Small intestine (tissue), 7 donors: Measurements from ENCODE around the gene PLSCR1. TPM values are rescaled to one million over a fixed set of nuclear protein-coding genes. Genes with fewer than 3 reads are reported as not detected.

Experiments
- DNase-seq, 2 donors: peaks; one replicate each; pipeline versions ENCODE4 v3.0.0 to v3.0.0-alpha.2; 2013
- FAIRE-seq: peaks from 2 replicates; lab custom pipeline; 2012; peaks lifted over from hg19 to GRCh38; lab: Jason Lieb, UNC
- H3K27ac ChIP-seq, 3 donors: one replicate each; pipeline ENCODE4 v1.5.1; 2013; ENCODE audit warnings: low read length in 2 of 3, mild to moderate bottlenecking in 2 of 3, control low read depth in 1 of 3, inconsistent platforms in 1 of 3, low read depth in 1 of 3, moderate library complexity in 1 of 3
- H3K27me3 ChIP-seq, 3 donors: one replicate each; pipeline ENCODE4 v1.6.1; 2013; ENCODE audit warnings: low read length in 3 of 3, inconsistent platforms in 1 of 3; ENCODE audit not compliant: control insufficient read depth in 3 of 3, insufficient read depth in 3 of 3
- H3K36me3 ChIP-seq, 3 donors: one replicate each; pipeline ENCODE4 v1.6.1; 2013; ENCODE audit warnings: low read length in 3 of 3, inconsistent platforms in 1 of 3, low read depth in 1 of 3, mild to moderate bottlenecking in 1 of 3, moderate library complexity in 1 of 3; ENCODE audit not compliant: control insufficient read depth in 3 of 3, insufficient read depth in 2 of 3
- H3K4me1 ChIP-seq, 3 donors: one replicate each; pipeline ENCODE4 v1.6.1; 2013; ENCODE audit warnings: low read length in 2 of 3, inconsistent platforms in 1 of 3, low read depth in 1 of 3, mild to moderate bottlenecking in 1 of 3, moderate library complexity in 1 of 3; ENCODE audit not compliant: control insufficient read depth in 3 of 3, insufficient read depth in 2 of 3
- H3K4me3 ChIP-seq, 3 donors: one replicate each; pipeline ENCODE4 v1.5.1; 2013; ENCODE audit warnings: low read length in 3 of 3, control low read depth in 1 of 3, inconsistent platforms in 1 of 3, low read depth in 1 of 3, mild to moderate bottlenecking in 1 of 3, moderate library complexity in 1 of 3
- H3K9me3 ChIP-seq, 2 donors: one replicate each; pipeline ENCODE4 v1.6.1; 2013; ENCODE audit warnings: low read depth in 1 of 2, low read length in 1 of 2; ENCODE audit not compliant: control insufficient read depth in 2 of 2, insufficient read depth in 1 of 2
- WGBS, 3 donors: extraction: QIAGEN DNeasy Blood & Tissue Kit; methylation state at CpG; one replicate each; pipeline ENCODE4 v1.1.7; 2013; 5-methylcytosine and 5-hydroxymethylcytosine counted together
- polyA plus RNA-seq, 4 donors: library from polyadenylated mRNA; stranded (reverse) in 3 of 4; unstranded in 1 of 4; fragments of 200-250 nt in 3 of 4; fragments of 120-200 nt in 1 of 4; gene quantifications; one replicate each; pipeline versions ENCODE4 v1.2.1 to v1.2.3, GENCODE V29; 2013
- donor health status: healthy with polysubstance abuse.
- donor health status: control.
- donor health status: control.
- donor health status: Bipolar disorder and iron deficiency.
- donor health status: healthy.

PLSCR1 gene
- polyA plus RNA-seq, 4 donors: 37.6 to 92.5 (median 56.0) TPM

- Histone ChIP-seq H3K27ac (no peak overlapping the region), H3K36me3 (peaks cover 5 to 10% (median 8%) of the 10 kb centered on the region in 3 donors), H3K27me3 (no peaks in the 10 kb centered on the region), H3K4me3 (no peak overlapping the region), H3K9me3 (peaks cover 0 to under 1% of the 10 kb centered on the region in 2 donors), H3K4me1 (peaks cover under 1 to 22% (median 3%) of the 10 kb centered on the region in 3 donors)
- DNase-seq (no peak), FAIRE-seq (no peak)
These were observed 24.6 kb downstream of the PLSCR1 start for GRCh38 chr3:146519810-146520209.

- peak overlapping the region in 2 of 3 donors; percentile 7 to 60 for H3K27ac ChIP-seq
- peaks cover 0 to 4% of the 10 kb centered on the region in 2 donors for H3K9me3 ChIP-seq
- DNase-seq (peak; percentile 61 to 63), FAIRE-seq (no peak)
- H3K4me1 ChIP-seq: peaks cover 0 to 19% (median 0%) of the 10 kb centered on the region in 3 donors
- WGBS, 3 donors: 57 to 76% (median 66%) methylated on average over 4 of the region's 4 CpGs
- peaks cover 2 to 13% (median 7%) of the 10 kb centered on the region in 3 donors for H3K36me3 ChIP-seq
- H3K27me3 ChIP-seq: no peaks in the 10 kb centered on the region
- no peak overlapping the region for H3K4me3 ChIP-seq
These were observed 26.5 kb downstream of the PLSCR1 start for GRCh38 chr3:146517684-146518435.

- no peak for FAIRE-seq
- WGBS, 3 donors: 84 to 90% (median 88%) methylated on average over 2 of the region's 2 CpGs
- no peak for DNase-seq
- Histone ChIP-seq H3K9me3 (peaks cover 0 to 4% of the 10 kb centered on the region in 2 donors), H3K27me3 (no peaks in the 10 kb centered on the region), H3K4me1 (peaks cover 0 to 33% (median 0%) of the 10 kb centered on the region in 3 donors), H3K4me3 (no peak overlapping the region), H3K36me3 (peaks cover 0 to 9% (median 4%) of the 10 kb centered on the region in 3 donors), H3K27ac (peak overlapping the region in 2 of 3 donors; percentile 3 to 41)
These were observed 30.9 kb downstream of the PLSCR1 start for GRCh38 chr3:146513386-146514051.

GRCh38 chr3:146511402-146512134 is 32.8 kb downstream of the PLSCR1 start:
- Histone ChIP-seq H3K27ac (peak overlapping the region in 1 of 3 donors; percentile 89), H3K4me1 (peaks cover 0 to 35% (median 4%) of the 10 kb centered on the region in 3 donors), H3K36me3 (peaks cover 0 to 9% (median 3%) of the 10 kb centered on the region in 3 donors), H3K27me3 (no peaks in the 10 kb centered on the region), H3K9me3 (peaks cover 0 to 4% of the 10 kb centered on the region in 2 donors), H3K4me3 (no peak overlapping the region)
- DNase-seq: peak; percentile 53 to 89
- FAIRE-seq: no peak
- 25 to 45% (median 41%) methylated on average over 3 of the region's 3 CpGs for WGBS, 3 donors

- Histone ChIP-seq H3K27ac (peak overlapping the region in 2 of 3 donors; percentile 59 to 77), H3K9me3 (no peaks in the 10 kb centered on the region), H3K27me3 (no peaks in the 10 kb centered on the region), H3K4me1 (peaks cover 0 to 38% (median 4%) of the 10 kb centered on the region in 3 donors), H3K4me3 (no peak overlapping the region), H3K36me3 (no peaks in the 10 kb centered on the region)
- 93 to 96% (median 96%) methylated on average over 1 of the region's 1 CpG for WGBS, 3 donors
- FAIRE-seq (no peak), DNase-seq (no peak)
These were observed 36.9 kb downstream of the PLSCR1 start for GRCh38 chr3:146507331-146508120.

- Histone ChIP-seq H3K36me3 (no peaks in the 10 kb centered on the region), H3K27me3 (no peaks in the 10 kb centered on the region), H3K9me3 (no peaks in the 10 kb centered on the region), H3K4me1 (peaks cover 0 to 24% (median 4%) of the 10 kb centered on the region in 3 donors), H3K4me3 (no peak overlapping the region), H3K27ac (no peak overlapping the region)
- FAIRE-seq: no peak
- 72 to 97% (median 86%) methylated on average over 1 of the region's 1 CpG for WGBS, 3 donors
- DNase-seq: no peak
These were observed 38.9 kb downstream of the PLSCR1 start for GRCh38 chr3:146505516-146505915.

- 60 to 78% (median 72%) methylated on average over 3 of the region's 3 CpGs for WGBS, 3 donors
- FAIRE-seq (no peak), DNase-seq (no peak)
- peaks cover 0 to 24% (median 4%) of the 10 kb centered on the region in 3 donors for H3K4me1 ChIP-seq
- no peaks in the 10 kb centered on the region for H3K9me3 ChIP-seq
- H3K36me3 ChIP-seq: no peaks in the 10 kb centered on the region
- no peaks in the 10 kb centered on the region for H3K27me3 ChIP-seq
- no peak overlapping the region for H3K27ac ChIP-seq
- no peak overlapping the region for H3K4me3 ChIP-seq
These were observed 39.8 kb downstream of the PLSCR1 start for GRCh38 chr3:146504498-146505197.
